Activated CD4-positive, alpha-beta T cell treated with anti-CD3 and anti-CD28 coated beads for 4 hours (primary cell): ENCODE measurements around the gene POU5F1.
"Not testable (repeated sequence)": the region's sequence is repeated elsewhere in the genome, so short reads cannot be mapped to it uniquely, and the experiment has no call there.

ENCODE experiments used
- DNase-seq, 2 donors: peaks; one replicate each; pipeline ENCODE4 v3.0.0-alpha.2; 2020

POU5F1 gene

DNA sequence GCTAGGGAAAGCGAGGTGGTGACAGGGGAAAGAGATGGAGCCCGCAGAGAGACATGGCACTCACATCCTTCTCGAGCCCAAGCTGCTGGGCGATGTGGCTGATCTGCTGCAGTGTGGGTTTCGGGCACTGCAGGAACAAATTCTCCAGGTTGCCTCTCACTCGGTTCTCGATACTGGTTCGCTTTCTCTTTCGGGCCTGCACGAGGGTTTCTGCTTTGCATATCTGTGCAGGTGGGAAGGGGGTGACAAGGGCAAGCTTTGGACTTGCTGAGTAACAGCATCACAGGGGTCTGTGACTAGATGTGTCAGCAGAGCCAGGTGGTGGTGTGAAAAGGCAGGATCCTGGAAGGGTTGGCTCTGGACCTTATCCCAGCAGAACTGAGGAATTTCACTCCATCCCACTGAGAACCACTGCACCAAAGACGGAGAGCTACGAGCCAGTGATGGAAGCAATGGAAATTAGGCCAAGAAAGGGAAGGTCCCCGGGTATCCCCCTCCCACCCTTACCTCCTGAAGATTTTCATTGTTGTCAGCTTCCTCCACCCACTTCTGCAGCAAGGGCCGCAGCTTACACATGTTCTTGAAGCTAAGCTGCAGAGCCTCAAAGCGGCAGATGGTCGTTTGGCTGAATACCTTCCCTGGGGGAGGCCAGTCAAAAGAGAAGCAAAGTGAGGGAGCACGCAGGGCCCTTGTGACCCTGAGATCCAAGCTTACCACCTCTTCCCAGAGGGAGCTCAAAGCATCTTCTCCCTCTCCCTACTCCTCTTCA lies 5.2 kb downstream of the POU5F1 start:
- not testable (repeated sequence) for DNase-seq

- DNase-seq, result not testable (repeated sequence)
Measured at GRCh38 chr6:31164475-31165063, 5.9 kb downstream of the POU5F1 start.

GRCh38 chr6:31163922-31164321 lies 6.6 kb downstream of the POU5F1 start:
- DNase-seq, result no peak

- no peak for DNase-seq
Measured at GRCh38 chr6:31162463-31163165, 7.9 kb downstream of the POU5F1 start.

- no peak for DNase-seq
Measured at GRCh38 chr6:31161216-31162126, 9.0 kb downstream of the POU5F1 start.

DNA sequence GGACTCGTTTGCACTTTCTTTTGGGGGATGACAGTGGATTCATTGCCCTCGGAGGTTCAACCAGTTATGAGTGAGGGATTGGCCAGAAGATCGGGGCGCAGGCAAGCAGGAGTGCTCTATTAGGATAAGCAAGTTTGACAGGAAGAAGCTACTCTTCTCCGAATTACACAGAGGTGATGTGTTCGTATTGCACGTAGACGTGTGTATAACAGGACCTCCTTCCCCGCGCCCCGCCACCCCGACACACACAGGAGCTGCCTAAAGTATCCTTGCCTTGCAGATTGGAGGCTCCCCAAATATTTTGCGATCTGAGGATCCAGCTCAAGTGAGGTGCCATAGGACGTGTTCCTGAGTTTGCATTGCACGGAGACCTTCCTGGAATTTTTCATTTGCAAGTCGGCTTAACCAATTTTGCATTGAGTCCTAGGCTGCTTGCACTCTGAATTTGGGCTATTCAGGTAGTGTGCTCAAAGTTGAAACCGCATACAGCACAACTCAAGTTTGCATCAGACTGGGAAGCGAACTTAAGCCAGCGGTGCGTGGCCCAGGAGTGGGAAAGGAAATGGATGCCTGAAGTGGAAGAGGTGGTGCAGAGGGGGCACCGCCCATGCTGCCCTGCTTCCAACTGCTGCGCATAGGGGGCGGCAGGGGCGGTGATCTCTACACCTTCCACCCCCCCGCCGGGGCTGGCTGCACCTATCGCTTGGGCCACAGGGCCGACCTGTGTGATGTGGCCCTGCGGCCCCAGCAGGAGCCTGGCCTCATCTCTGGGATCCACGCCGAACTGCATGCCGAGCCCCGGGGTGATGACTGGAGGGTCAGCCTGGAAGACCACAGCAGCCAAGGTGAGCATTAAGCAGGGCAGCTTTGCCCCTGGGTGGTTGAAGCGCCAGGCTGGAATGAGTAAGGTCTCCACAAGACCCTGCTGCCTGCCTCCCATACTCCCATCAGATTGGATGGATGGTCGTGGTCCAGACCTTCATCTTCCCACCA lies 11.3 kb downstream of the POU5F1 start:
- no peak for DNase-seq

DNA sequence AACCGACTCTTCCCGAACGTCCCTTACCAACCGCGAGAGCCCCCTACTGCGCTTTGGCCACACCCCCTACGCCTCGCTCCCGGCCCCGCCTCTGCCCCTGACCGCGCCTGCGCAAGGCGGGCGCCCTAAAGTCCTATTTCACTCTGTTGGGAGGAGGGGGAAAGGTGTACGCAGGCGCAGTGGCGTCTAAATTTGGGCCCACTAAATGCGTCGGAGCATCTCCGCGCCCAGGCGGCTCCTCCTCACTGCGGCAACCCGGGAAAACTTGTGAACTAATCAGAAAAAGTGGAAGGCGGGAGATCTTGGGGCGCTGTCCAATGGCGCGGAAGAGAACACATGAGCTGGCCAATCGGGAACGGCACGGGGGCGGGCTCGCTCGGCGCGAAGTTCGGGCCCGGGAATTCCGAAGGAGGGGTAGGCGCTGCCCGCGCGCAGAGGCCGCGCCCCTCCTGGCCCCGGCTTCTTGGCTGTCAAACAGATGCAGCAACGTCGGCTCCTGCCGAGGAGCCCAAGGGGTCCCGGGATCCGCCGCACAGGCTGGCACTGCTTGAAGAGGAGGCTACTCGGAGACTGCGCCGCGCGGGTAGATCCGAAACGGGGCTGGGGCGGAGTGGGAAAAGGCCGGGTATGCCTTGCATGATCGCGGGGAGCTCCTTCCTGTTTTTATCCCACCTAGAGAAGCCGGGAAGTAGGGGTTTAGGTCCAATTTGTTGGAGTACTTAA lies 12.2 kb downstream of the POU5F1 start, which contains the start of gene TCF19:
TCF19 (plus strand) TSS at position 450 of the 723 bp plus-strand sequence. CDS start 881 bp downstream, outside the sequence.
- peak; percentile 99 for DNase-seq

DNA sequence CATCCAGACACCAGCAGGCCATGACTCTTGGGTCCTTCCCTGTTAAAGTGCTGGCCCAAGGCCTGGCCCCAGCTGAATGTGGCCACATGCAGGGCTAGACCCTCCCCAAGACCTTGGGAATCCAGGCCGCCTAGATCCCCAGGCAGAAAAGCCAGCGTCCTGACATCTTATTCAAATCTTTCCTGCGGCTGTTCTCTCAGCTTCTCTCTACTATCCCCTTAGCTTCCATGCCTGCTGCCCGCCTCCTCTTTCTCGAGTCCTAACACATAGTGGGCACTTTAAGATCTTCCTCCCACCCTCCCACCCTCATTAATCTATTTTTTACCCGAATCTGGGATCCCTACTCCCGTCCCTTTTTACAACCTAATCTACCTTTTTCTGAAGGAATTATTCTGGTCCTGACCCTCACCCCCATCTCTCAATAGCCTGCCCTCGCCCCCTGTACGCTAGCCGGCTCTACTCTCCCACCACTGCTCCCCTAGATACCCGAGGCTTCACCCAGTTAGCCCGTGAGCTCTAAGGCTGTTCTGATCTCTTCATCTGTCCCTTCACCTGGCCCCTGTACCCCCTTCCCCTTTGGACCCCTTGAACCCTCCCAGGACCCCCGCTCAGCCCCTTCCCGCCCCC lies 12.9 kb downstream of the POU5F1 start, which contains the start of gene CCHCR1:
CCHCR1 (minus strand) TSS at position 290 of the 627 bp plus-strand sequence; CDS start at position 88, 202 bp downstream.
- no peak for DNase-seq

DNA sequence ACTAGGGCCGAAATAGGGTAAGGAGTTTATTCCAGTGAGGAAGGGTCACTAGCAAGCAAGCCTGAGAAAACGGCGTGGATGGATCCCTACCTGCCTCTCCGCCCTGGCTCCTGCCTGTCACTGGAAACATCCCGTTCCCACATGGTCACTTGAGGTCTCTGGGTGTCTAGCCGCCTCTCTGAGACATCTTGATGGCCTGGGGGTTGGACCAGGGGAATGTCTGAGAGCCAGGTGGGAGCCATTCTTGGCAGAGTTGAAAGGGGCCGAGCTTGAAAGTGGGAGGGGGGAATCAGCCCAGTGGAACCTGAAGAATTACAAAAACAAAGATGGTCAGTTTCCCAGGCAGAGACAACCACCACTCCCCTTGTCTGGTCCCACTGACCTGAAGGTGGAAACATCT lies 13.8 kb downstream of the POU5F1 start:
- DNase-seq, result no peak

GRCh38 chr6:31154436-31154835 lies 16.0 kb downstream of the POU5F1 start:
- DNase-seq, result no peak

GRCh38 chr6:31152781-31153180 lies 17.7 kb downstream of the POU5F1 start:
- DNase-seq, result no peak

DNA sequence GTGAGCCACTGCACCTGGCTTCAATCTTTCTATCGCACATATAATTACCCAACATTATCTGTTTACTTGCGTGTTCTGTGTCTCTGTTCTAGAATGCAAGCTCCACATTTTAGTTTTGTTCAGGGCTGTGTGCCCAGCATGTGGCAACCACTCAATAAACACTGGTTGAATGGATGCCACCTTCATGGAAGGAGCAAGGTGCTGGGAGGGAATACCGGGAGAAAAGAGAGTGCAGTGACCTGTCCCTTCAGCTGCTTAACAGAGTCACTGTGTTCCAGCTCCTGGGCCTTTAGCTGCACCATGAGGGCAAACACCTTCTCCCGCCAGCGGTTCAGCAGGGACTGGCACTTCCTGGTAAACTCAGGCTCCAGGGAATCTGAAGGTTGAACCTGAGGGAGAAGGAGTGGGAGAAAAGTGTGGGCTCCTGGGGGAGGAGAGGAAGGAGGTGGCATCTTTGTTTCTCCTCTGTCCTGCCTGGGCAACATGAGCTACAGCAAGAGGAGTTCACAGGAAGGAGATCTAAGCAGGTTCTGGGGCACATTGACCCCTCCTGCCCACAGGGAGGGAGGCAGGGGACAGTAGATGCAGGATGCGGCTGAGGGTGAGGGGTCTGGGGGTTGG lies 20.5 kb downstream of the POU5F1 start:
- no peak for DNase-seq

- no peak for DNase-seq
Measured at GRCh38 chr6:31145386-31145785, 25.1 kb downstream of the POU5F1 start.

DNA sequence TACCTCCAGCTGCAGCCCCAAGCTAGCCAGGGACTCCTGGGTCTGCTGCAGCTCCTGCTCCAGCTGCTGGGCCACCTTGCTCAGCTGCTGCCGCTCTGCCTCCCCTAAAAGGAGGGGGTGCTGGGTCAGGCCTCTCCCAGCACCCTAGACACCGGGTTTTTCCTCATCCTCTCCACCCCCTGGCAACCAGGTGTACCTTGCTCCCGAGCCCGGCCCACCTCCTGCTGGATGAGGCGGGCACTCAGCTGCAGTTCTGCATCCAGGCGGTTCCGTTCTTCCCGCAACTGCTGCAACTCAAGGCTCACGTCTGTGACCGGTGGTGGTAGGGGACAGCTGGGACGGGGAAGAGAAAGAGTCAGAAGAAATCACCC lies 25.5 kb downstream of the POU5F1 start:
- DNase-seq, result no peak

DNA sequence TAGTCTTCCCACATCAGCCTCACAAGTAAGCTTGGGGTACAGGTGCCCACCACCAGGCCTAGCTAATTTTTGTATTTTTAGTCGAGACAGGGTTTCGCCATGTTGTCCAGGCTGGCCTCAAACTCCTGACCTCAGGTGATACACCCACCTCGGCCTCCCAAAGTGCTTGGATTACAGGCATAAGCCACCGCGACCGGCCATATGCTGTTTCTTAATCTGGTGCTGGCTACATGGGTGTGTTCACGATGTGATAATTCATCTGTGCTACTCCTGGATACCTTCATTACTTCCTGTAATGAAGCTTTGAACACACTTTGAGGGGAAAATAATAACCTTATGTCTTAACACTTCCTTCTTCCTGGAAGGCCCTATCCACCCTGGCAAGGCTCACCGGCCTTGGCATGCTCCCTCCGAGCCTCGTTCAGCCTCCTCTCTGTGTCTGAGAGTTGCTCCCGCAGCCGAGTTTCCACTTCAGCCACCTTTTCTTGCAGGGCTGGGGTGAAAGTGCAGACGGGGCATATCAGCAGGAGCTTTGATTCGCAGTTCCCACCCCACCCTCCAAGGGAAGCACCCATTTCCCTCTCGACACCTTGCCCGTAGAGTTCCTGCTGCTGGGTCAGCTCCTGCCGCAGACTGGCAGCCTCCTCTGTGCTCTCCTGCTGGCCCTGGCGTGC lies 26.0 kb downstream of the POU5F1 start:
- no peak for DNase-seq

DNA sequence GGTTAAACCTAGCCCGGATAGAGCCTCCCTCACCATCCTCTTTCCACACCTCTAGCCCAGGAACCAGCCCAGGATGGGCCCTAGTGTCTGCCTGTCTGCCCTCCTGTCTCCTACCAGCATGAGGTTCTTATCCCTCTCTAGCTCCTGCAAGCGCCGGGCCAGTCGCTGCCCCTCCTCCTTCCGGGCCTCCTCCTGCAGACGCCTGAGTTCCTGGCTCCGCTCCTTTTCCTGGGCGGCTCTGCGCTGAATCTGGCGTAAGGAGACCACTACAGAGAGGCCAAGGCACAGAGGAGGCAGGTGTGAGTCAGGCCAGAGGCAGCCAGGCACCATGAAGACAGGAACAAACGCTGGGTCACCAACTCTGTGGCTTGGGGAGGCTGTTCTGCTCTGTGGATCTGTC lies 27.3 kb downstream of the POU5F1 start:
- no peak for DNase-seq

DNA sequence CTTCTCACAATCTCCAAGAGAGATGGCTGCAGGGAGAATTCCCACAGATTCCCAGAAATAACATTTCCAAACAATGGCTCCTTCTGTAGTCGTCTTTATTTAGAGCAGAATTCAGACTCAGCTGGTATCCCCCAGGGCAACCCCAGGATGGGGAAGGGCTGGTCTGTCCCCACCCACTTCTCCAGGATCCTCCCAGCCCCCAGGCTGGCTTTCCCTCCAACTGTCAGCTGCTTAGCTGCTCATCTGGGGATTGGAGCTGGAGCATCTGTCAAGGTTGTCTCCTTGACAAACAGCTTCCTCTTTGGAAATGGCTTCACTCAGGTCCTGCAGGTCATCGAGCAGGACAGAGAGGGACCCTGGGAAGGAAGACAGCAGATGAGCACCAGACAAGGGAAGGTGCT lies 28.1 kb downstream of the POU5F1 start:
- no peak for DNase-seq

- no peak for DNase-seq
Measured at GRCh38 chr6:31140643-31141042, 29.8 kb downstream of the POU5F1 start.

DNA sequence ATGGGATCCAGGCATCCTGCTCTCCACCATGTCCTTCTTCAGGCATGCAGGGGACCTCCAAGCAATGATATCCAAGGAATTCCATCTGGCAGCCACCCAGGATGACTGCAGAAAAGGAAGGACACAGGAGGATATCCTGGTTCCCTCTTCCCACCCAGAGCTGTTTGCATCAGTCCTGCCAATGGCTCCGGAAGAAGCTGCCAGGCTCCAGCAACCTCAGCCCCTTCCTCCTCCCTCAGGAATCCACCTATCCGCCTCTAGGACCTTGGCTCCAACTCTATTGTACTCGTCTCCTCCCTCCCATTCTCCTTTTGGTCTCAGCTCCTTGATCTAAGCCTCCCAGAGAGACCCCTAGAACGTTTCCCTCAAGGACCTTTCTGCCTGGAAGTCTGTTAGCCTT lies 30.9 kb downstream of the POU5F1 start:
- DNase-seq, result no peak
